HS-27A (cell line): ENCODE results near the gene SCARB2.

Source experiments
- DNase-seq: peaks from one replicate; pipeline ENCODE4 v3.0.0-alpha.2; 2012; ENCODE audit warnings: low read depth, missing footprints

The SCARB2 gene

GRCh38 chr4:76148142-76148865, 65.3 kb downstream of the SCARB2 start, which contains the start of gene NUP54:
TSS of gene NUP54 (minus strand) at chr4:76148397. CDS start at chr4:76148374, 23 bp downstream.
- DNase-seq = peak; percentile 90

GRCh38 chr4:76147454-76148141, 66.0 kb downstream of the SCARB2 start:
- peak; percentile 52 for DNase-seq

GRCh38 chr4:76144546-76144945, 69.1 kb downstream of the SCARB2 start:
- no peak for DNase-seq

- no peak for DNase-seq
These were observed 72.4 kb downstream of the SCARB2 start for GRCh38 chr4:76141241-76141640.

GRCh38 chr4:76127754-76128153, 85.9 kb downstream of the SCARB2 start:
- DNase-seq = no peak

GRCh38 chr4:76125816-76126215, 87.8 kb downstream of the SCARB2 start:
- no peak for DNase-seq

- no peak for DNase-seq
These were observed 93.4 kb downstream of the SCARB2 start for GRCh38 chr4:76120199-76120598.

- DNase-seq = no peak
These were observed 96.1 kb downstream of the SCARB2 start for GRCh38 chr4:76117536-76117935.

- no peak for DNase-seq
These were observed 96.8 kb downstream of the SCARB2 start for GRCh38 chr4:76116821-76117220.
